ENCODE data around the gene LPCAT3.

The LPCAT3 gene

GRCh38 chr12:6963016-6963731, 55.1 kb downstream of the LPCAT3 start:
- FAIRE-seq: no peak

- no peak for FAIRE-seq
Measured at GRCh38 chr12:6962285-6963015, 55.8 kb downstream of the LPCAT3 start.

GRCh38 chr12:6961695-6962284, 56.5 kb downstream of the LPCAT3 start:
- no peak for FAIRE-seq

- FAIRE-seq: no peak
Measured at GRCh38 chr12:6961278-6961694, 57.0 kb downstream of the LPCAT3 start.

- FAIRE-seq: no peak
Measured at GRCh38 chr12:6960593-6961277, 57.5 kb downstream of the LPCAT3 start.

GRCh38 chr12:6959805-6960592, 58.3 kb downstream of the LPCAT3 start:
- no peak for FAIRE-seq

GRCh38 chr12:6959058-6959804, 59.0 kb downstream of the LPCAT3 start:
- FAIRE-seq: no peak

- no peak for FAIRE-seq
Measured at GRCh38 chr12:6958609-6959057, 59.6 kb downstream of the LPCAT3 start.

GRCh38 chr12:6957741-6958608, 60.3 kb downstream of the LPCAT3 start:
- FAIRE-seq: no peak

GRCh38 chr12:6957151-6957701, 61.0 kb downstream of the LPCAT3 start:
- FAIRE-seq: no peak

GRCh38 chr12:6956021-6956727, 62.1 kb downstream of the LPCAT3 start:
- FAIRE-seq: no peak

- no peak for FAIRE-seq
Measured at GRCh38 chr12:6955108-6956020, 62.9 kb downstream of the LPCAT3 start.

GRCh38 chr12:6954316-6955107, 63.8 kb downstream of the LPCAT3 start:
- no peak for FAIRE-seq

GRCh38 chr12:6953442-6954315, 64.6 kb downstream of the LPCAT3 start:
- no peak for FAIRE-seq

- FAIRE-seq: no peak
Measured at GRCh38 chr12:6952863-6953441, 65.3 kb downstream of the LPCAT3 start.

Measured in endometrium (tissue), 2 donors.